ENCODE data around the gene RTL1. TPM values are rescaled to one million over a fixed set of nuclear protein-coding genes. Genes with fewer than 3 reads are reported as not detected.

RTL1 gene
- total and polyA plus RNA-seq, 2 of the 13 experiments (the other 11 are each of a cell fraction or from before 2014, with no cell fraction given): not detected

DNA sequence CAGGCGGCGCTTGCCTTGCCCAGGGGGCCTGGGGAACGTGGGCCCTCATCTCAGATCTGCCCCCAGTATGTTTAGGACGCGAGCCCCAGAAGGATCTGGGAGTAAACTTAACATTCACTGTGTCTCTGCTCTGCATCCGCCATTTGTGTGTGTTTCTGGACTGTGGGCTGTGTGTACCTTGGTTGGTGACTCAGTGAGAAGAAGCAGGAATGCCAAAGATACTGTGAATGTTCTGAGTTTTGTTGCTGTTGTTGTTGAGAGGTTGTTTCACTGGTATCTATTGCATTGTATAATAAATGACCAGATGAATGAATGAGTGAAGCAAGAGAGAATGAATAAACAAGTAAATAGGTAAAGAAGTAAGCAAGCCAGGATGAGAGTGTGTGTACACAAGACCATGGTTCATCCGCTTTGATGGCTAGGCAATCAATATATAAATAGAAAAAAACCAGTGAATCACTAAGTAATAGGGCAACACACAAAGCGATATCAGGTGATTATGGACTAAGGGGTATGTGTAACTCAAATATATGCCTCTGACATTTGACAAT lies 57.1 kb downstream of the RTL1 start (continued):
- TF ChIP-seq NFKBIZ (CRISPR knock-in tag; IDR thresholded peaks at IDR 0.05): no peak

DNA sequence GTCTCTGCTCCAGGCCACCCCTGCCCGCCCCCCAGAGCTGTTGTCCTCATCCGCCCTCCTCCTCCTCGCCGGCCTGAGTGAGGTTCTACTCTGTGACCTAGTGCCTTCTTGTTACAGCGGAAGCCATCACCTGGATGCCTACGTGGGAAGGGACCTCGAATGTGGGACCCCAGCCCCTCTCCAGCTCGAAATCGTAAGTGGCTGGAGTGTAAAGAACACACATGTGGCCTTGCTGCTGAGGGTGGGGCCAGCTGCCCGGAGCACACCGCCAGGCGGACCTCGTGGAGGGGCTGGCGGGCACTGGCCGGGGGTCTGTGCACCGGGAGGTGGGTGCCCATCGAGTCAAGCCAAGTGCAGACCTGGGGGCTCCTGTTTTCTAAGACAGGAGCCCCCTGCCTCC lies 58.2 kb downstream of the RTL1 start:
- ATAC-seq: no peak
- no peak overlapping the region for H3K4me3 ChIP-seq (replicated peaks in 1 of 3; ENCODE audit: insufficient read depth in 1 of 3, low read depth in 2 of 3, low read length in 3 of 3)
- no peaks in the 10 kb centered on the region for H3K9me3 ChIP-seq (ENCODE audit: low read length)
- no peaks in the 10 kb centered on the region for H4K20me1 ChIP-seq (ENCODE audit: insufficient read depth, low read length)
- no peak for DNase-seq (ENCODE audit: low spot score)
- FAIRE-seq: no peak
- no TSS peak for BruUV-seq (replicated peaks)
- H3K4me2 ChIP-seq (ENCODE audit: low read depth, low read length): no peak overlapping the region
- intact Hi-C loops (cut with micrococcal nuclease; ENCODE audit: unreplicated experiment) (no loop called here), in situ Hi-C loops (cut with HindIII; ENCODE audit: extremely low pct_ligation_motif_present, low pct_unique_long_range_greater_than_20kb) (no loop called here)
- no peaks in the 10 kb centered on the region for H3K27me3 ChIP-seq (ENCODE audit: control insufficient read depth in 1 of 2, insufficient read depth in 2 of 2, low read length in 2 of 2)
- no peak overlapping the region for H3K27ac ChIP-seq (ENCODE audit: extremely low read length, insufficient read depth, low read length)
- H3K36me3 ChIP-seq (replicated peaks in 1 of 2; ENCODE audit: control insufficient read depth in 1 of 2, insufficient read depth in 2 of 2, low read length in 2 of 2): no peaks in the 10 kb centered on the region
- H3K9ac ChIP-seq (ENCODE audit: insufficient read depth, low read depth, low read length): no peak overlapping the region
- peaks cover 58% of the 10 kb centered on the region for H3K4me1 ChIP-seq (ENCODE audit: insufficient read depth, low read length)
- no peak overlapping the region for H2AFZ ChIP-seq (ENCODE audit: low read length)
- no peak for TF ChIP-seq ZFP36L2 (CRISPR knock-in tag; IDR thresholded peaks at IDR 0.05)
- ChIA-PET CTCF (ENCODE audit: low intra/inter-chr PET ratio, low total read pairs) (no interaction called here), POLR2A (no interaction called here)
- no peaks in the 10 kb centered on the region for H3K79me2 ChIP-seq (ENCODE audit: insufficient read depth, low read length)
- 87% methylated on average over 15 of the region's 17 CpGs for WGBS (ENCODE audit: low lambda C conversion rate)

DNA sequence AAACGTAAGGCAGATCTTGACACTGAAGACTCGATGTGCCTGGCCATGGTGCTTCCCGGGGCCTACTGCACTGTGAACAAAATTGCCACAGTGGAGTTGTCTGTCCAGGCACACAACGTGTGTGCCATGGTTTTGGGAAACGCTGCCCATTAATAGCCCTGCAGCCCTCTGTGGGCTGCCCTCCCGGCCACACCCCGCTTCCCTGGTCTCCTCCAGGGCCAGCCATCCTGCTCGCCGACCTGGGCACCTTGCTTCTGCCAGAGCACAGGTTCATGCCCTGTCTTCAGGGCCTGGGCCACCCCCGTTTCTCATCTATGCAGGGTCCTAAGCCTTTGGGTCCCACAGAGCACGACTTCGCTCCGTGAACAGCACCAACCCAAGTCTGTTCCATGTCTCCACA lies 58.7 kb downstream of the RTL1 start:
- Histone ChIP-seq H4K20me1 (ENCODE audit: insufficient read depth, low read length) (no peaks in the 10 kb centered on the region), H2AFZ (ENCODE audit: low read length) (no peak overlapping the region), H3K4me1 (ENCODE audit: insufficient read depth, low read length) (peaks cover 63% of the 10 kb centered on the region), H3K36me3 (replicated peaks in 1 of 2; ENCODE audit: control insufficient read depth in 1 of 2, insufficient read depth in 2 of 2, low read length in 2 of 2) (no peaks in the 10 kb centered on the region), H3K27ac (ENCODE audit: extremely low read length, insufficient read depth, low read length) (no peak overlapping the region), H3K27me3 (ENCODE audit: control insufficient read depth in 1 of 2, insufficient read depth in 2 of 2, low read length in 2 of 2) (no peaks in the 10 kb centered on the region), H3K79me2 (ENCODE audit: insufficient read depth, low read length) (no peaks in the 10 kb centered on the region), H3K4me3 (replicated peaks in 1 of 3; ENCODE audit: insufficient read depth in 1 of 3, low read depth in 2 of 3, low read length in 3 of 3) (no peak overlapping the region), H3K9me3 (ENCODE audit: low read length) (no peaks in the 10 kb centered on the region), H3K4me2 (ENCODE audit: low read depth, low read length) (no peak overlapping the region), H3K9ac (ENCODE audit: insufficient read depth, low read depth, low read length) (no peak overlapping the region)
- FAIRE-seq: no peak
- TF ChIP-seq HNRNPH1 (optimal IDR thresholded peaks at IDR 0.05; ENCODE audit: low read depth, low read length): no peak
- no peak for TF ChIP-seq RELA (CRISPR knock-in tag; IDR thresholded peaks at IDR 0.05)
- TF ChIP-seq ZSCAN9 (CRISPR knock-in tag; IDR thresholded peaks at IDR 0.05; ENCODE audit: borderline replicate concordance): no peak
- no peak for TF ChIP-seq RXRB (CRISPR knock-in tag; IDR thresholded peaks at IDR 0.05; ENCODE audit: borderline replicate concordance)
- TF ChIP-seq, protein P1, sequence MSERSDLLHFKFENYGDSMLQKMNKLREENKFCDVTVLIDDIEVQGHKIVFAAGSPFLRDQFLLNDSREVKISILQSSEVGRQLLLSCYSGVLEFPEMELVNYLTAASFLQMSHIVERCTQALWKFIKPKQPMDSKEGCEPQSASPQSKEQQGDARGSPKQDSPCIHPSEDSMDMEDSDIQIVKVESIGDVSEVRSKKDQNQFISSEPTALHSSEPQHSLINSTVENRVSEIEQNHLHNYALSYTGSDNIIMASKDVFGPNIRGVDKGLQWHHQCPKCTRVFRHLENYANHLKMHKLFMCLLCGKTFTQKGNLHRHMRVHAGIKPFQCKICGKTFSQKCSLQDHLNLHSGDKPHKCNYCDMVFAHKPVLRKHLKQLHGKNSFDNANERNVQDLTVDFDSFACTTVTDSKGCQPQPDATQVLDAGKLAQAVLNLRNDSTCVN (CRISPR knock-in tag; IDR thresholded peaks at IDR 0.05; ENCODE audit: borderline replicate concordance): no peak
- no peak for TF ChIP-seq ZNF33A (CRISPR knock-in tag; IDR thresholded peaks at IDR 0.05; ENCODE audit: borderline replicate concordance)
- TF ChIP-seq ZNF629 (CRISPR knock-in tag; conservative IDR thresholded peaks at IDR 0.05): no peak
- no peak for TF ChIP-seq GLI4 (CRISPR knock-in tag; IDR thresholded peaks at IDR 0.05; ENCODE audit: borderline replicate concordance)
- ChIA-PET CTCF (ENCODE audit: low intra/inter-chr PET ratio, low total read pairs) (no interaction called here), POLR2A (no interaction called here)
- intact Hi-C loops (cut with micrococcal nuclease; ENCODE audit: unreplicated experiment) (no loop called here), in situ Hi-C loops (cut with HindIII; ENCODE audit: extremely low pct_ligation_motif_present, low pct_unique_long_range_greater_than_20kb) (no loop called here)
- DNase-seq (ENCODE audit: low spot score): no peak
- no peak for ATAC-seq
- no TSS peak for BruUV-seq (replicated peaks)
- 97% methylated on average over 11 of the region's 13 CpGs for WGBS (ENCODE audit: low lambda C conversion rate)
